ENCODE data around the gene BCL11A. TPM values are rescaled to one million over a fixed set of nuclear protein-coding genes. Genes with fewer than 3 reads are reported as not detected.
"Not testable (repeated sequence)": the region's sequence is repeated elsewhere in the genome, so short reads cannot be mapped to it uniquely, and the experiment has no call there.

BCL11A gene
- polyA plus RNA-seq, 3 donors: 14.4 to 16.1 (median 15.1) TPM

DNA sequence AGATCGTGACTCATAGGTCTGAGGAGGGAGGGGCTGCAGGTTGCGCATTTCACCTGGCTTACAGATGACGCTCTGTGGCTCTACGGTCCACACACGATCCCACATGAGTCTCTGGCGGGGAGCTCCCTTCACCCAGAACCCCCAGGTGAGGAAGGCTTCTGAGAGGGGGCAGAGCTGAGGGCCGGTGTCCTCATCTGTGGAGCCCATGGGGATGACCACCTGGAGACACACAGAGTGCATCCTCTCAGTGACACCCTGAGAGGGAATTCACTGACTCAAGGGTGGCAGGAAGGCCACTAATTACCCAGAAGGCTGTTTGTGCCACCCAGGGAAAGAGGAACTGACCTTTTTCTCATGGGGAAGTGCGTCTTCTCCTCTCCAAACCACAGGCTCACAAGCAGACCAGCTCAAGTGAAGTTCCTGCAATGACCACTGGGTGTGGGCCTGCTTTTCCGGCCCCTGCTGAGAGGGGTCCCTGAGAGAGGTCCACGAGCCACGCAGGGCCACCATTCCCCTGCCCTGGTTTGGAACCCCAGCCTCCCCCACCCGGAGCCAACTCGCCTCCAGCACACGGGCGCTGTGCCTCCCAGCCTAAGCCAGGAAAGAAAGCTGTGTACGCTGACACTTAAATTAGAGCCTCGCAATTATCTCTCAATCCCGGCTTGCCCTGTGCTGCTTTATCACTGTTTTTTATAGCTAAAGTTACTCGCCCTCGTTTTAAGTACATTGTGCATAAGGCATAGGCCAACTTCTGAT lies 114.1 kb downstream of the BCL11A start:
- DNase-seq: no peak

DNA sequence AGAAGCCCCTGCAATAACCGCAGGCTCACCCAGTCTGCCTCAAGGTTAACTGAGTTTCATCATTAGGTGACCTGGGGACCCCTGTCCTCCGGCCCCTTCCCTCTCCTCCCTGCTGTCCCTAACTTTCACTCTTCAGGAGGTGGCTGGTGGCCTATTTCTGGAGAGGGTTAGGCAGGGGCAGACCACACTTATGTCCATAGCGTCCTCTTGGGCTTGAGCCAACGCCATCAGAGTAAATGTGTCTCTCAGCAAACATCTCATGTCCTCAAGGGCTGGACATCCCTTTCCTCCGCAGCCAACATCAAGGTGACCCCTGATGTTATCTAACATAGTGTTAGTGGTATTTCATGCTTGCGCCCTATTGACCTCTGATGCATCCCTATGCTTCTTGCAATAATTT lies 114.8 kb downstream of the BCL11A start:
- no peak for DNase-seq

- DNase-seq: no peak
Measured at GRCh38 chr2:60438131-60438530, 115.3 kb downstream of the BCL11A start.

DNA sequence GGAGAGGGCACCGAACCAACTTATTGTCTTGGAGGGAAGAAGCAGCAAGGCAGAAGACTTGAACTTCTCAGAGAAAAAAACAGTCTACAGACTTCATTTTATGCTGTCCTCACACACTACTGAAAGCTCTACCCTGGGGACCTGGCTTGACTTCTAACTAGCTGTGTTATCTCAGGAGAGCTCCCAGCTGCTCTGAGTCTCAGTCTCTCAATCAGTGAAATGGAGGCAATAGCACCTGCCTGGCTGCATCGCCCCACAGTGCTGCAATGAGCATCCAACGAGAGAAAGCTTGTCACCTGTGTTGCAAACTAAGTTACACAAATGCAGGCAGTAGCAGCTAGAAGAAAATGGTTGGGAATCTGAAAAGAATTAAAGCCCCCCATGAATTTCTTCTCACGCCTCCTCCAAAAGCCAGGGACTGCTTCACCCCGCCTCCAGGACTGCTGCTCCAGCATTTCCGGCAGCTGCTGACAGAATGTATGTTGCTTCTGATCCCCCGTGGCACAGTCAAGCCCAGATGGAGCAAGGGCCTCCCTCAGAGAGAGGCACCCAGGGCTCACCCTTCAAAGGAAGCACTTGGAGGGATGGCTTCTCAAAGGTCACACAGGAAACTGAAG lies 116.3 kb downstream of the BCL11A start:
- DNase-seq: no peak

- no peak for DNase-seq
Measured at GRCh38 chr2:60433018-60433596, 120.3 kb downstream of the BCL11A start.

DNA sequence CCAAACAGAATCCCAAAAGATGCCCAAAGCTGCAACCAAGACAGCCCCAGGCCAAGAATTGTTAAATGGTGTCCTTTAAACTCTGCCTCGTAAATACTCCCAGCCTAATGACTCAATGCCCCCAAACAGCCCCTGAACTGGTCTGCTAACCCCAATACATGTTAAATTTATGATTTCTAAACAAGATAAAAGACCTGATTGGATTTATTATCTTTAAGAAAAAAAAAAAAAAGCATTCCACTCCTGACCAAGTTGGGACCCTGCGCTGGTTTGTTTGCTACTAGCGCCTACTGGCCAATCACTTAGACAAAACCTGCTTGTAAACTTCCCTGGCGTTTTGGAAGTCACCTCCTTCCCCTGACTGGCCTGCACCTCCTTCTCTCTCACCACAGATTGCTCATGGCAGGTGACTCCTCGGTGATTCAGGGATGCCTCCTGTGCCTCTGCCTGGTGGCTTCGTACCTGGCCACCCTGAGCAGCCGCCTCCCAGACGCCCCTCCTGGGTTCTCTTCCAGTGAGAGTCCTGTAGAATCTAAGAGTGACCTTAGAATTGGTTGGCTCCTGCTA lies 121.3 kb downstream of the BCL11A start:
- DNase-seq: peak; percentile 30

- no peak for DNase-seq
Measured at GRCh38 chr2:60429681-60430080, 123.8 kb downstream of the BCL11A start.

- DNase-seq: no peak
Measured at GRCh38 chr2:60426880-60427279, 126.6 kb downstream of the BCL11A start.

GRCh38 chr2:60426341-60426740 lies 127.1 kb downstream of the BCL11A start:
- no peak for DNase-seq

GRCh38 chr2:60424233-60424632 lies 129.2 kb downstream of the BCL11A start:
- no peak for DNase-seq

GRCh38 chr2:60423505-60423904 lies 129.9 kb downstream of the BCL11A start:
- no peak for DNase-seq

- no peak for DNase-seq
Measured at GRCh38 chr2:60422826-60423483, 130.5 kb downstream of the BCL11A start.

GRCh38 chr2:60417210-60417609 lies 136.2 kb downstream of the BCL11A start:
- DNase-seq: not testable (repeated sequence)

DNA sequence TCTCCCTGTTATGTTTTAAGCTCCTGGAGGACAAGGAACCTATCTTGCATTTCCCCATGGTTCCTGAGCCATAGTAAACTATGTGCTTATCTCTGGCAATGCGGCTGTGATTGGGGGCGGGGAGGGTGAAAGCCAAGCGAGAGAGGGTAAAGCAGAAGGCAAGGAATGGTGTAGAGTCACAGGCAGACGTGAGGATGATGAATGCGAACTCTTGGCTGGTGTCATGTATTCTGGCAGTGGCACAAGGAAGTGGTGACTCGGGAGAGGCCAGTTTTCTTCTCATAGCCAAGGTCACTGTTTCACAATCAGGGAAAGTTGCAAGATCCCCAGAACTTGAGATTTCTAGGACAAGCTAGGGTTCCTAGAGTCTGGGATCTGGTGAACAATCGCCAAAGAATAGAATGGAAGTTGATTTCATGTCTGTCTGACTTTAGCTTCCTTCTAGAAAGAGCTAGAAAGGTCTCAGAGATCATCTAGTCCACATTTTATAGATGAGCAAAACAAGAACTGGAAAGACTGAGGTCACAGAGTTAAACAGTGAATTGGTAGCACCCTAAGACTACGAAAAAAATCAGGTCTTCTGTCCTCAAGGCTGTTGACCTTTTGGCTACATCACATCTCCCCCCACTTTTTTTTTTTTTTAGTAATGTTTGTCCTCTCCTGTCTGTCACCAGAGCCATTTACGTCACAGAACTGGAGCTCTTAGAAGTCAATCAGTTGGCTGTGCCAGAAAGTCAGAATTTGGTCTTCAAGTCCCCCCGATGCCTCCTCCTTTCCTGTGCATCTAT lies 137.0 kb downstream of the BCL11A start:
- no peak for DNase-seq

DNA sequence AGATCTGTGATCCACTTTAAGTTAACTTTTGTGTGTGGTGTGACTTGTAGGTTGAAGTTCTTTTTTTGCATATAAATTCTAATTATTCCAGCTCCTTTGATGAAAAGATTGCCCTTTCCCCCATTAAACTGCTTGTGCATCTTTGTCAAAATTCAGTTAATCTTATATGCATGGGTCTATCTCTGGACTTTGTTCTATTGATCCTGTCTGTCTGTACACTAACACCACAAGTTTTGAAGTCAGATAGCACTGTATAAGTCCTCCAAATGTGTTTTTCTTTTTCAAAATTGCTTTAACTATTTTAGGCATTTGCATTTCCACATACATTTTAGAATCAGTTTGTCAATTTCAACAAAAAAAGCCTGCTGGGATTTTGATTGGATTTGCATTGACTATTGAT lies 137.6 kb downstream of the BCL11A start:
- no peak for DNase-seq

DNA sequence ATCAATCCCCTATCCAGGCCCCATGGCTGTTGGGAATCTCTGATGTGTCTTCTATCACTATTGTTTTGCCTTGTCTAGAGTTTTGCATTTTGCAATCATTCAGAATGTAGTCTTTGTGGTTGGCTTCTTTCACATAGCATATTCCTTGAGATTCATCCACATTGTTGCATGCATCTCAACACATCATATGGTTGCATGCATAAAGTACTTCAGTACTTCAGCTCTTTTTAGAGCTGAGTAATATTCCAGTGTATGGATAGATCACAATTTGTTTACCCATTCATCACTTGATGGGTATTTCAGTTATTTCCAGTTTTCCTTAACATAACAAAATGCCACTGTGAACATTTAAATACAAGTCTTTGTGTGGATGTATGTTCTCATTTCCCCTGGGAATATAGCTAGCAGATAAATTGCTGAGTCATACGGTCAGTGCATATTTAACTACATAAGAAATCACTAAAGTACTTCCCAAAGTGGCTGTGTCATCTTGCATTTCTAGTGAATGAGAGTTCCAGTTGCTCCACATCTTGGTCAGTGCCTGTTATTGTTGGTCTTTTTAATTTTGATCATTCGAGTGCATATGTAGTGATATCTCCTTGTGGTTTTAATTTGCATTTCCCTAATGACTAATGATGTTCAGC lies 138.8 kb downstream of the BCL11A start:
- DNase-seq: no peak

DNA sequence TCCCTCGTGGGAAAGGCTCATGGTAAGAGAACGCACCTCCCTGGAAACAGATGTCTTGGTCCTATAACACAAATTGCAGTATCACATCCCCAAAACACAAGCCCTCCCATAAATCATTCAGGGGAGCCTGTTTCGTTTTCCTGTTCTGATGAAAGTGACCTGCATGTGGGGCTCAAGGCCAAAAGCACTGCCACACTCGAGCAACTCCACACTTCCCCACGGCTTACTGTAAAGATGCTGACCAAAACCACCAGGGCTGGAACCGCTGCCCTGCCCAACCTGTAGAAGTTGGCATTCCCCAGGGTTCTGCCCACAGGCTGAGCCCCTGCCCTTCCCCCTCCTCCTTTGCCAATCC lies 139.7 kb downstream of the BCL11A start:
- DNase-seq: no peak

- no peak for DNase-seq
Measured at GRCh38 chr2:60413069-60413813, 140.2 kb downstream of the BCL11A start.

GRCh38 chr2:60412620-60413019 lies 140.8 kb downstream of the BCL11A start:
- DNase-seq: no peak

DNA sequence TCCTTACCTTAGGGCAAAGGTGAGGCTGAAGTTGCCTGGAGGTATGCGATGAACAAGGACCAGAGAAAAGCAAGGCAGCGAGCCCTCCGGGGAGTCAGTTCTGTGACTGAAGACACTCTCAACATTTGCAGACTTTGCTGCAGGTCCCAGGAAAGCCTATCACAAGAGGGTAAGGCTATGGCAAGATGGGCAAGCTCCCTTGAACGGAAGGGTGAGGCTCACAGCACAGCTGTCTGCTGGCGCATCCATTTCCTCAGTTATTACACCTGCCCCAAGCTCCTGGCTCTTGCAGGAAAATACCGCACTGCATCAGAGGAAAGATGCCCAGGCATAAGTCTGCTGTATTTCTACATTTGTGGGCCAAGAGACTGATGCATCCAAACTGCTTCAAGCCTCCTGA lies 141.4 kb downstream of the BCL11A start:
- DNase-seq: no peak

All from renal pelvis (tissue), 4 donors.